Lower leg skin (tissue), 3 donors: Measurements from ENCODE around the gene ZMYND8.

ENCODE experiments used
- POLR2A ChIP-seq, 2 donors: fragments of 450-650 bp; IDR thresholded peaks; one replicate each; pipeline ENCODE4 v1.6.1; 2016 to 2017; ENCODE audit warnings: antibody characterized with exemption in 2 of 2, mild to moderate bottlenecking in 1 of 2, moderate library complexity in 1 of 2
- TF ChIP-seq, protein P1 (sequence below), 3 donors: fragments of 450-650 bp; IDR thresholded peaks; one replicate each; pipeline ENCODE4 v1.5.1; 2016; ENCODE audit warnings: antibody characterized with exemption in 3 of 3, mild to moderate bottlenecking in 3 of 3, moderate library complexity in 2 of 3

DNA sequence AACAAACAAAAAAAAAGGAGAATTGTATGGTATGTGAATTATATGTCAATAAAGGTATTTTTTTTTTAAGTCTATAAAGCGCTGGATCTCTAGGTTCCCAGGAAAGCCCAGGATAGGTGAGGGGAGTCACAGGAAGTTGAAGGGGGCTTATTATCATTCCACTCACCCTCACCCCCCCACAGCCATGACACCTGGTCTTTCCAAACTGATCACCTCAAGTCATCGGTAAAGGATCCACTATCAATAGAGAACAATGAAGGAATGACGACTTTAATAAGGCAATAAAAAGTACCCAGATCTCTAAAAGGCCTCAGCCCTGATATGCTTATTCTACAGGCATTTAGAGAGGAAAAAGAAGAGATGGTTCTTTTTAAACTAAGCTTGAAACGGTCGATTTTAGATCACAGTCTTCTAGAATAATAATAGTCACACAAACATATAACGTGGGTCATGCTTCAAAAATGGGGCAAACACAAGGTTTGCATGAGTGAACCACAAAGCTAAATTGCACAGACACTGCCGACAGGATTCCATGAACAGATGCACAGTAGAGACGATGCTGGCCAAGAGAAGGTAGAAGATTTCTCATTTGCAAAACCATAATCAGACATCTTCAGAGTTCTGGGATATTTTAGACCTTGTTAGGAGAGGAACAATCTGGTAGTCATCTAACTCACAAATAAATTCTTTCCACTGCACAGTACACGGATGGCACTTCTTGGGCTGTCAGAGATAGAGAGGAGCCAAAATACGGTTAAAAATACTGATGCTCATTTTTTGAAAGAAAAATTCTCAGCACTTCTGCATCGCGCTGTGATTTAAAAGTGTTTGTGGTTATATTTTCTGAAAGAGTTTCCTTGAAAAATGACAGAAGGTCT lies 21.0 kb downstream of the ZMYND8 start:
- TF ChIP-seq POLR2A (IDR thresholded peaks at IDR 0.05), result no peak
- TF ChIP-seq, protein P1, sequence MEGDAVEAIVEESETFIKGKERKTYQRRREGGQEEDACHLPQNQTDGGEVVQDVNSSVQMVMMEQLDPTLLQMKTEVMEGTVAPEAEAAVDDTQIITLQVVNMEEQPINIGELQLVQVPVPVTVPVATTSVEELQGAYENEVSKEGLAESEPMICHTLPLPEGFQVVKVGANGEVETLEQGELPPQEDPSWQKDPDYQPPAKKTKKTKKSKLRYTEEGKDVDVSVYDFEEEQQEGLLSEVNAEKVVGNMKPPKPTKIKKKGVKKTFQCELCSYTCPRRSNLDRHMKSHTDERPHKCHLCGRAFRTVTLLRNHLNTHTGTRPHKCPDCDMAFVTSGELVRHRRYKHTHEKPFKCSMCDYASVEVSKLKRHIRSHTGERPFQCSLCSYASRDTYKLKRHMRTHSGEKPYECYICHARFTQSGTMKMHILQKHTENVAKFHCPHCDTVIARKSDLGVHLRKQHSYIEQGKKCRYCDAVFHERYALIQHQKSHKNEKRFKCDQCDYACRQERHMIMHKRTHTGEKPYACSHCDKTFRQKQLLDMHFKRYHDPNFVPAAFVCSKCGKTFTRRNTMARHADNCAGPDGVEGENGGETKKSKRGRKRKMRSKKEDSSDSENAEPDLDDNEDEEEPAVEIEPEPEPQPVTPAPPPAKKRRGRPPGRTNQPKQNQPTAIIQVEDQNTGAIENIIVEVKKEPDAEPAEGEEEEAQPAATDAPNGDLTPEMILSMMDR (IDR thresholded peaks at IDR 0.05), result no peak
